SK-N-SH treated with all-trans-retinoic acid at 6 μM for 48 hours (cell line): ENCODE results near the gene FREM2.

Source experiments
- ATAC-seq: fragments of 200-7000 bp; cut with Tn5 transposase; 3 replicates; pipeline ENCODE4 v1.9.1; 2020; ENCODE audit warnings: mild to moderate bottlenecking, moderate library complexity
- ARNTL ChIP-seq: fragments of 450-650 bp; formaldehyde crosslinking; IDR thresholded peaks from 2 replicates; pipeline ENCODE4 v1.5.0; 2020; ENCODE audit warnings: low read depth, mild to moderate bottlenecking, moderate library complexity, borderline replicate concordance
- BACH2 ChIP-seq: fragments of 250-450 bp; sonication (Bioruptor Pico); IDR thresholded peaks from 2 replicates; pipeline ENCODE4 v1.9.0; 2021; ENCODE audit warnings: mild to moderate bottlenecking, borderline replicate concordance
- CSDC2 ChIP-seq: fragments of 250-450 bp; sonication (Bioruptor Pico); IDR thresholded peaks from 2 replicates; pipeline ENCODE4 v1.5.0; 2020; ENCODE audit warnings: mild to moderate bottlenecking, moderate library complexity
- ESRRG ChIP-seq: fragments of 250-450 bp; sonication (Bioruptor Pico); IDR thresholded peaks from 2 replicates; pipeline ENCODE4 v1.6.1; 2021; ENCODE audit warnings: mild to moderate bottlenecking
- GLIS3 ChIP-seq: fragments of 250-450 bp; sonication (Bioruptor Pico); IDR thresholded peaks from 2 replicates; pipeline ENCODE4 v1.5.0; 2020; ENCODE audit warnings: mild to moderate bottlenecking, moderate library complexity
- ISL1 ChIP-seq: fragments of 250-450 bp; sonication (Bioruptor Pico); IDR thresholded peaks from 2 replicates; pipeline ENCODE4 v2.1.2; 2022; ENCODE audit warnings: mild to moderate bottlenecking, moderate library complexity
- OSR1 ChIP-seq: fragments of 250-450 bp; sonication (Bioruptor Pico); IDR thresholded peaks from 2 replicates; pipeline ENCODE4 v1.8.0; 2022; ENCODE audit warnings: moderate library complexity, mild to moderate bottlenecking, inconsistent platforms
- PPARA ChIP-seq: fragments of 250-450 bp; sonication (Bioruptor Pico); IDR thresholded peaks from 2 replicates; pipeline ENCODE4 v1.5.0; 2020; ENCODE audit warnings: mild to moderate bottlenecking, borderline replicate concordance
- RARB ChIP-seq: fragments of 250-450 bp; sonication (Bioruptor Pico); IDR thresholded peaks from 2 replicates; pipeline ENCODE4 v1.8.0; 2021; ENCODE audit warnings: mild to moderate bottlenecking, moderate library complexity
- SNAI2 ChIP-seq: fragments of 250-450 bp; sonication (Bioruptor Pico); IDR thresholded peaks from 2 replicates; pipeline ENCODE4 v1.5.0; 2020; ENCODE audit warnings: mild to moderate bottlenecking, moderate library complexity
- TCF4 ChIP-seq: fragments of 250-450 bp; sonication (Bioruptor Pico); IDR thresholded peaks from 2 replicates; pipeline ENCODE4 v1.8.0; 2021; ENCODE audit warnings: mild to moderate bottlenecking, moderate library complexity, borderline replicate concordance
- TOX ChIP-seq: fragments of 250-450 bp; sonication (Bioruptor Pico); IDR thresholded peaks from 2 replicates; pipeline ENCODE4 v1.8.0; 2021; ENCODE audit warnings: mild to moderate bottlenecking, moderate library complexity, borderline replicate concordance
- ZC3H10 ChIP-seq: fragments of 250-450 bp; sonication (Bioruptor Pico); IDR thresholded peaks from 2 replicates; pipeline ENCODE4 v1.5.1; 2021; ENCODE audit warnings: mild to moderate bottlenecking, moderate library complexity
- ZFP3 ChIP-seq: fragments of 250-450 bp; sonication (Bioruptor Pico); IDR thresholded peaks from 2 replicates; pipeline ENCODE4 v1.5.0; 2020; ENCODE audit warnings: mild to moderate bottlenecking, moderate library complexity
- ZFP30 ChIP-seq: fragments of 450-650 bp; formaldehyde crosslinking; IDR thresholded peaks from 2 replicates; pipeline ENCODE4 v1.5.0; 2022; ENCODE audit warnings: mild to moderate bottlenecking, moderate library complexity
- ZNF565 ChIP-seq: fragments of 450-650 bp; formaldehyde crosslinking; conservative IDR thresholded peaks from 2 replicates; pipeline ENCODE4 v1.5.0; 2020; ENCODE audit warnings: low read depth, mild to moderate bottlenecking, moderate library complexity
- ZNF70 ChIP-seq: fragments of 450-650 bp; formaldehyde crosslinking; IDR thresholded peaks from 2 replicates; pipeline ENCODE4 v1.5.0; 2020; ENCODE audit warnings: mild to moderate bottlenecking, moderate library complexity
- ZNF8 ChIP-seq: fragments of 450-650 bp; formaldehyde crosslinking; IDR thresholded peaks from 2 replicates; pipeline ENCODE4 v1.5.0; 2020; ENCODE audit warnings: mild to moderate bottlenecking, moderate library complexity
- TF ChIP-seq, protein P1 (sequence below): fragments of 250-450 bp; sonication (Bioruptor Pico); IDR thresholded peaks from 2 replicates; pipeline ENCODE4 v1.5.0; 2020; ENCODE audit warnings: mild to moderate bottlenecking, moderate library complexity
- TF ChIP-seq, protein P2 (sequence below): fragments of 250-450 bp; sonication (Bioruptor Pico); IDR thresholded peaks from 2 replicates; pipeline ENCODE4 v1.5.1; 2020; ENCODE audit warnings: low read depth, mild to moderate bottlenecking, moderate library complexity
- TF ChIP-seq, protein P3 (sequence below): fragments of 250-450 bp; sonication (Bioruptor Pico); IDR thresholded peaks from 2 replicates; pipeline ENCODE4 v1.5.1; 2021; ENCODE audit warnings: mild to moderate bottlenecking, moderate library complexity
- TF ChIP-seq, protein P4 (sequence below): fragments of 250-450 bp; sonication (Bioruptor Pico); IDR thresholded peaks from 2 replicates; pipeline ENCODE4 v1.8.0; 2021; ENCODE audit warnings: low read depth, mild to moderate bottlenecking, moderate library complexity, borderline replicate concordance
- TF ChIP-seq, protein P5 (sequence below): fragments of 250-450 bp; sonication (Bioruptor Pico); IDR thresholded peaks from 2 replicates; pipeline ENCODE4 v1.8.0; 2020; ENCODE audit warnings: mild to moderate bottlenecking, moderate library complexity, borderline replicate concordance

The FREM2 gene

DNA sequence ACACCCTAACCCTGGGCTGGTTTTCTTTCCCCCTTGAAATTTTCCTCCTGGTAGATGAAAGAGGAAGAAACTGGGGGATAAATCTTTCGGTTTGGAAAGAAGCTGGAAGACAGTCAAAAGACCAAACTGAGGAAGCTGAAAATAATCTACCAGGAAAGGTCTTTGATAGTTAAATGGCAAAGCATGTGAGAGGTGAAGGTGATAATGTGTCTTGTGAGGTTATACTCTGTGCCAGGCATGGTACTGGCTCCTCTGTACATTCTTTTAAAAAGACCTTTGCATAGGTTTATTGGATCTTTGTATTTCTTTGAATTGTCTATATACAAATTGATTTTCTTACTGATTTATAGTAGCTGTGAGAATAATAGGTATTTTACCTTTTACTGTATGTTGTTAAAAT, 98.6 kb downstream of the FREM2 start:
- TF ChIP-seq, protein P1, sequence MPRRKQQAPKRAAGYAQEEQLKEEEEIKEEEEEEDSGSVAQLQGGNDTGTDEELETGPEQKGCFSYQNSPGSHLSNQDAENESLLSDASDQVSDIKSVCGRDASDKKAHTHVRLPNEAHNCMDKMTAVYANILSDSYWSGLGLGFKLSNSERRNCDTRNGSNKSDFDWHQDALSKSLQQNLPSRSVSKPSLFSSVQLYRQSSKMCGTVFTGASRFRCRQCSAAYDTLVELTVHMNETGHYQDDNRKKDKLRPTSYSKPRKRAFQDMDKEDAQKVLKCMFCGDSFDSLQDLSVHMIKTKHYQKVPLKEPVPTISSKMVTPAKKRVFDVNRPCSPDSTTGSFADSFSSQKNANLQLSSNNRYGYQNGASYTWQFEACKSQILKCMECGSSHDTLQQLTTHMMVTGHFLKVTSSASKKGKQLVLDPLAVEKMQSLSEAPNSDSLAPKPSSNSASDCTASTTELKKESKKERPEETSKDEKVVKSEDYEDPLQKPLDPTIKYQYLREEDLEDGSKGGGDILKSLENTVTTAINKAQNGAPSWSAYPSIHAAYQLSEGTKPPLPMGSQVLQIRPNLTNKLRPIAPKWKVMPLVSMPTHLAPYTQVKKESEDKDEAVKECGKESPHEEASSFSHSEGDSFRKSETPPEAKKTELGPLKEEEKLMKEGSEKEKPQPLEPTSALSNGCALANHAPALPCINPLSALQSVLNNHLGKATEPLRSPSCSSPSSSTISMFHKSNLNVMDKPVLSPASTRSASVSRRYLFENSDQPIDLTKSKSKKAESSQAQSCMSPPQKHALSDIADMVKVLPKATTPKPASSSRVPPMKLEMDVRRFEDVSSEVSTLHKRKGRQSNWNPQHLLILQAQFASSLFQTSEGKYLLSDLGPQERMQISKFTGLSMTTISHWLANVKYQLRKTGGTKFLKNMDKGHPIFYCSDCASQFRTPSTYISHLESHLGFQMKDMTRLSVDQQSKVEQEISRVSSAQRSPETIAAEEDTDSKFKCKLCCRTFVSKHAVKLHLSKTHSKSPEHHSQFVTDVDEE (CRISPR knock-in tag), result no peak
- TF ChIP-seq RARB (CRISPR knock-in tag) (no peak), ZFP3 (CRISPR knock-in tag) (no peak), PPARA (CRISPR knock-in tag) (no peak), SNAI2 (CRISPR knock-in tag) (no peak), ARNTL (no peak), ZFP30 (no peak), OSR1 (CRISPR knock-in tag) (no peak), ZNF8 (CRISPR knock-in tag) (no peak), ZNF70 (CRISPR knock-in tag) (no peak), CSDC2 (CRISPR knock-in tag) (no peak)
- TF ChIP-seq, protein P2, sequence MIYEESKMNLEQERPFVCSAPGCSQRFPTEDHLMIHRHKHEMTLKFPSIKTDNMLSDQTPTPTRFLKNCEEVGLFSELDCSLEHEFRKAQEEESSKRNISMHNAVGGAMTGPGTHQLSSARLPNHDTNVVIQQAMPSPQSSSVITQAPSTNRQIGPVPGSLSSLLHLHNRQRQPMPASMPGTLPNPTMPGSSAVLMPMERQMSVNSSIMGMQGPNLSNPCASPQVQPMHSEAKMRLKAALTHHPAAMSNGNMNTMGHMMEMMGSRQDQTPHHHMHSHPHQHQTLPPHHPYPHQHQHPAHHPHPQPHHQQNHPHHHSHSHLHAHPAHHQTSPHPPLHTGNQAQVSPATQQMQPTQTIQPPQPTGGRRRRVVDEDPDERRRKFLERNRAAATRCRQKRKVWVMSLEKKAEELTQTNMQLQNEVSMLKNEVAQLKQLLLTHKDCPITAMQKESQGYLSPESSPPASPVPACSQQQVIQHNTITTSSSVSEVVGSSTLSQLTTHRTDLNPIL (CRISPR knock-in tag), result no peak
- TF ChIP-seq, all 23 proteins: peak for 0
- no peak for ATAC-seq

DNA sequence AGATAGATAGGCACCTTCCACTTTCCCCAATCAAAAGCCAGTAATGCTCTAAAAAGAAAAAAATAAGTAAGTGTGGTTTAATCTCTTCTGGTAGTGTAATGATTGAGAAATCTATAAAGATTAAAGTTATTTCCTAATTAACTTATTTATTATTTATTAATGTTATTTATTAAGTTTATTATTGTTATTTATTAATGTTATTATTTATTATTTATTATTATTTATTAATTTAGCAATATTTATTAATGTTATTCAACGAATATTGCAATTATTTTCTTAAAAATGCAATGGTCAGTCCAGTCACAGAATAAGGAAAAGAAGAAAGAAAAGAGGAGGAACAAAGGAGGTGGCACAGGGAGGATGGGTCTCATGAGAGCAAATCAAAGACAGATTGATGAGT, 100.7 kb downstream of the FREM2 start:
- TF ChIP-seq, protein P3, sequence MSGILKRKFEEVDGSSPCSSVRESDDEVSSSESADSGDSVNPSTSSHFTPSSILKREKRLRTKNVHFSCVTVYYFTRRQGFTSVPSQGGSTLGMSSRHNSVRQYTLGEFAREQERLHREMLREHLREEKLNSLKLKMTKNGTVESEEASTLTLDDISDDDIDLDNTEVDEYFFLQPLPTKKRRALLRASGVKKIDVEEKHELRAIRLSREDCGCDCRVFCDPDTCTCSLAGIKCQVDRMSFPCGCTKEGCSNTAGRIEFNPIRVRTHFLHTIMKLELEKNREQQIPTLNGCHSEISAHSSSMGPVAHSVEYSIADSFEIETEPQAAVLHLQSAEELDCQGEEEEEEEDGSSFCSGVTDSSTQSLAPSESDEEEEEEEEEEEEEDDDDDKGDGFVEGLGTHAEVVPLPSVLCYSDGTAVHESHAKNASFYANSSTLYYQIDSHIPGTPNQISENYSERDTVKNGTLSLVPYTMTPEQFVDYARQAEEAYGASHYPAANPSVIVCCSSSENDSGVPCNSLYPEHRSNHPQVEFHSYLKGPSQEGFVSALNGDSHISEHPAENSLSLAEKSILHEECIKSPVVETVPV, result no peak
- TF ChIP-seq GLIS3 (CRISPR knock-in tag) (no peak), ESRRG (no peak), ZNF8 (CRISPR knock-in tag) (no peak), TOX (no peak), TCF4 (CRISPR knock-in tag) (no peak), PPARA (CRISPR knock-in tag) (no peak), ZFP30 (no peak), BACH2 (CRISPR knock-in tag) (no peak), ZC3H10 (CRISPR knock-in tag) (no peak), ISL1 (CRISPR knock-in tag) (no peak), ARNTL (no peak), ZFP3 (CRISPR knock-in tag) (no peak), SNAI2 (CRISPR knock-in tag) (no peak), OSR1 (CRISPR knock-in tag) (no peak), ZNF70 (CRISPR knock-in tag) (no peak), ZNF565 (no peak)
- TF ChIP-seq, protein P4, sequence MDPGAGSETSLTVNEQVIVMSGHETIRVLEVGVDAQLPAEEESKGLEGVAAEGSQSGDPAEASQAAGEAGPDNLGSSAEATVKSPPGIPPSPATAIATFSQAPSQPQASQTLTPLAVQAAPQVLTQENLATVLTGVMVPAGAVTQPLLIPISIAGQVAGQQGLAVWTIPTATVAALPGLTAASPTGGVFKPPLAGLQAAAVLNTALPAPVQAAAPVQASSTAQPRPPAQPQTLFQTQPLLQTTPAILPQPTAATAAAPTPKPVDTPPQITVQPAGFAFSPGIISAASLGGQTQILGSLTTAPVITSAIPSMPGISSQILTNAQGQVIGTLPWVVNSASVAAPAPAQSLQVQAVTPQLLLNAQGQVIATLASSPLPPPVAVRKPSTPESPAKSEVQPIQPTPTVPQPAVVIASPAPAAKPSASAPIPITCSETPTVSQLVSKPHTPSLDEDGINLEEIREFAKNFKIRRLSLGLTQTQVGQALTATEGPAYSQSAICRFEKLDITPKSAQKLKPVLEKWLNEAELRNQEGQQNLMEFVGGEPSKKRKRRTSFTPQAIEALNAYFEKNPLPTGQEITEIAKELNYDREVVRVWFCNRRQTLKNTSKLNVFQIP (CRISPR knock-in tag), result no peak
- TF ChIP-seq, protein P5, sequence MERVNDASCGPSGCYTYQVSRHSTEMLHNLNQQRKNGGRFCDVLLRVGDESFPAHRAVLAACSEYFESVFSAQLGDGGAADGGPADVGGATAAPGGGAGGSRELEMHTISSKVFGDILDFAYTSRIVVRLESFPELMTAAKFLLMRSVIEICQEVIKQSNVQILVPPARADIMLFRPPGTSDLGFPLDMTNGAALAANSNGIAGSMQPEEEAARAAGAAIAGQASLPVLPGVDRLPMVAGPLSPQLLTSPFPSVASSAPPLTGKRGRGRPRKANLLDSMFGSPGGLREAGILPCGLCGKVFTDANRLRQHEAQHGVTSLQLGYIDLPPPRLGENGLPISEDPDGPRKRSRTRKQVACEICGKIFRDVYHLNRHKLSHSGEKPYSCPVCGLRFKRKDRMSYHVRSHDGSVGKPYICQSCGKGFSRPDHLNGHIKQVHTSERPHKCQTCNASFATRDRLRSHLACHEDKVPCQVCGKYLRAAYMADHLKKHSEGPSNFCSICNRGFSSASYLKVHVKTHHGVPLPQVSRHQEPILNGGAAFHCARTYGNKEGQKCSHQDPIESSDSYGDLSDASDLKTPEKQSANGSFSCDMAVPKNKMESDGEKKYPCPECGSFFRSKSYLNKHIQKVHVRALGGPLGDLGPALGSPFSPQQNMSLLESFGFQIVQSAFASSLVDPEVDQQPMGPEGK, result no peak
- no peak for ATAC-seq

DNA sequence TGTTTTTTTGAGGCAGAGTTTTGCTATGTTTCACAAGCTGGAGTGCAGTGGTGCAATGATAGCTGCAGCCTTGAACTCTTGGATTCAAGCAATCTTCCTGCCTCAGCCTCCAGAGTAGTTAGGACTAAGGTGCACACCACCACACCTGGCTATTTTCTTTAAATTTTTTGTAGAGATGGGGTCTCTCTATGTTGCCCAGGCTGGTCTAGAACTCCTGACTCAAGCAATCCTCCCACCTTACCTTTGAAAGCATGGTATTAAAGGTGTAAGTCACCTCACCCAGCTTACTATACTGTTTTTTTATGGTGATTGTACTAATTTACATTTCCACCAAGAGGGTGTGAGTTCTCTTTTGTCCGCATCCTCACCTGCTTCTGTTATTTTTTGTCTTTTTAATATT, 110.0 kb downstream of the FREM2 start:
- no peak for TF ChIP-seq ZNF8 (CRISPR knock-in tag)
- TF ChIP-seq ZNF70 (CRISPR knock-in tag), result no peak
- TF ChIP-seq ZNF565, result no peak
- TF ChIP-seq SNAI2 (CRISPR knock-in tag), result no peak
- TF ChIP-seq ARNTL, result no peak
- TF ChIP-seq, all 23 proteins: peak for 0
- ATAC-seq, result no peak
